Ectodermal cell (in vitro differentiated cells): ENCODE results near the gene GBF1.
A peak's percentile ranks its signal among the peaks of the same experiment; 100 is the strongest.

Source experiments
- H3K27ac ChIP-seq: 2 replicates; pipeline ENCODE4 v1.7.0; 2013; ENCODE audit warnings: mild to moderate bottlenecking, low read depth, low read length; ENCODE audit not compliant: insufficient read depth, poor library complexity, severe bottlenecking
- H3K27me3 ChIP-seq: 2 replicates; pipeline ENCODE4 v1.7.0; 2013; ENCODE audit warnings: mild to moderate bottlenecking, low read length; ENCODE audit not compliant: insufficient read depth, control insufficient read depth, poor library complexity, severe bottlenecking
- H3K36me3 ChIP-seq: one replicate; pipeline ENCODE4 v1.7.0; 2013; ENCODE audit warnings: low read length; ENCODE audit not compliant: control insufficient read depth, insufficient read depth
- H3K4me1 ChIP-seq: one replicate; pipeline ENCODE4 v1.7.0; 2013; ENCODE audit warnings: low read length; ENCODE audit not compliant: control insufficient read depth, insufficient read depth
- H3K4me3 ChIP-seq: 2 replicates; pipeline ENCODE4 v1.7.0; 2013; ENCODE audit warnings: low read depth, low read length, control low read depth; ENCODE audit not compliant: insufficient read depth
- H3K9me3 ChIP-seq: 2 replicates; pipeline ENCODE4 v1.7.0; 2013; ENCODE audit warnings: mild to moderate bottlenecking, low read length, moderate library complexity; ENCODE audit not compliant: control insufficient read depth
- WGBS, 2 experiments: methylation state at CpG; one replicate each; pipeline ENCODE4 v1.1.7; 2013; ENCODE audit warnings: missing lambda C conversion rate in 2 of 2; 5-methylcytosine and 5-hydroxymethylcytosine counted together

The GBF1 gene

GRCh38 chr10:102420181-102420713 lies 174.9 kb downstream of the GBF1 start:
- Histone ChIP-seq H3K27me3 (peaks cover 21% of the 10 kb centered on the region), H3K9me3 (no peaks in the 10 kb centered on the region), H3K4me3 (peak overlapping the region; percentile 89), H3K27ac (peak overlapping the region; percentile 38), H3K4me1 (peaks cover 37% of the 10 kb centered on the region), H3K36me3 (peaks cover 11% of the 10 kb centered on the region)
- 1 to 2% methylated on average over 21 of the region's 21 CpGs for WGBS, 2 experiments

DNA sequence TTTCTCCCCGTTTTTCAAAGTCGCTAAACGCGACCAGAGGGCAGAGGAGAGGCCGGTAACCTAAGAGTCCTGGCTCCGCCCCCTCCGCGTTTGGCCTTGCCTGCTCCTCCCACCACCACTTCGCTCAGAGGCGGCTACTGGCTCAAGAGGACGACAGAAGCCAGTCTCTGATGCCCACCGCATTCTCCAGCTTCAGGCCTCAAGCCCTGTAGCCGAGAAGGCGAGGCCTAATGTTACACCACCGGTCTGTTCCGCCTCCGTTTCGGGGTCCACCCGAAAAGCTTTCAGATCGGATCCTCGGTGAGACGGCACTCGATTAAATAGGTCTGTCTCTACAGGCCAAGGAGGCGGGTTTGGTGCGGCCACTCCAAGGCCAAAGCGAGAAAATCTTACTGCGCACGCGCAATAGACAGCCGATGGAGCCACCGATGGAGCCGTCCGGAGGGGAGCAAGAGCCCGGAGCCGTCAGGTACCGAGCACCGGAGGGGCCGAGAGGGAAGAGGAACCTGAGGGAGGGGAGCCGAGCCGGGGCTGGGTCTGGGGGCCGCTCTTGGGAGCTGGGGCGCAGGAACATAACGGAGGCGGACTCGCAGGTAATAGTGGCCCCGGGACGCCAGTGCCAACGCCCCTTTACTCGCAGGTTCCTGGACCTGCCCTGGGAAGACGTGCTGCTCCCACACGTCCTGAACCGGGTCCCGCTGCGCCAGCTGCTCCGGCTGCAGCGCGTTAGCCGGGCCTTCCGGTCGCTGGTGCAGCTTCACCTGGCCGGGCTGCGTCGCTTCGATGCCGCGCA lies 175.6 kb downstream of the GBF1 start, which contains the start of gene FBXL15:
Gene FBXL15, plus strand, starts transcription at position 123 of the 793 bp plus-strand sequence. Its CDS starts 294 bp downstream, at position 417.
- Histone ChIP-seq H3K9me3 (no peaks in the 10 kb centered on the region), H3K4me1 (peaks cover 31% of the 10 kb centered on the region), H3K27ac (peak within 1 kb of the TSS; percentile 38), H3K27me3 (peaks cover 21% of the 10 kb centered on the region), H3K4me3 (peak within 1 kb of the TSS; percentile 89), H3K36me3 (peaks cover 11% of the 10 kb centered on the region)
- WGBS, 2 experiments = 0% methylated on average over 66 of the region's 66 CpGs

- 0 to 1% methylated on average over 14 of the region's 14 CpGs for WGBS, 2 experiments
- Histone ChIP-seq H3K4me1 (peaks cover 29% of the 10 kb centered on the region), H3K4me3 (peak overlapping the region; percentile 89), H3K36me3 (peaks cover 11% of the 10 kb centered on the region), H3K27me3 (peaks cover 21% of the 10 kb centered on the region), H3K9me3 (no peaks in the 10 kb centered on the region), H3K27ac (no peak overlapping the region)
Observed at GRCh38 chr10:102421507-102421756, 176.1 kb downstream of the GBF1 start.

GRCh38 chr10:102421757-102422512 lies 176.6 kb downstream of the GBF1 start:
- Histone ChIP-seq H3K4me3 (peak overlapping the region; percentile 89), H3K27me3 (peaks cover 21% of the 10 kb centered on the region), H3K36me3 (peaks cover 11% of the 10 kb centered on the region), H3K4me1 (peaks cover 29% of the 10 kb centered on the region), H3K27ac (no peak overlapping the region), H3K9me3 (no peaks in the 10 kb centered on the region)
- 4 to 5% methylated on average over 62 of the region's 62 CpGs for WGBS, 2 experiments

GRCh38 chr10:102422545-102423129 lies 177.3 kb downstream of the GBF1 start:
- Histone ChIP-seq H3K27me3 (peaks cover 21% of the 10 kb centered on the region), H3K9me3 (no peaks in the 10 kb centered on the region), H3K27ac (no peak overlapping the region), H3K36me3 (peaks cover 11% of the 10 kb centered on the region), H3K4me1 (peaks cover 29% of the 10 kb centered on the region), H3K4me3 (no peak overlapping the region)
- 22 to 23% methylated on average over 28 of the region's 28 CpGs for WGBS, 2 experiments

GRCh38 chr10:102423372-102423968 lies 178.1 kb downstream of the GBF1 start:
- peaks cover 16% of the 10 kb centered on the region for H3K27me3 ChIP-seq
- H3K36me3 ChIP-seq = peaks cover 11% of the 10 kb centered on the region
- H3K4me1 ChIP-seq = peaks cover 22% of the 10 kb centered on the region
- no peaks in the 10 kb centered on the region for H3K9me3 ChIP-seq
- WGBS, 2 experiments = 93 to 95% methylated on average over 13 of the region's 13 CpGs
- H3K27ac ChIP-seq = no peak overlapping the region
- no peak overlapping the region for H3K4me3 ChIP-seq

GRCh38 chr10:102424145-102424544 lies 178.8 kb downstream of the GBF1 start:
- Histone ChIP-seq H3K4me3 (no peak overlapping the region), H3K27ac (no peak overlapping the region), H3K9me3 (no peaks in the 10 kb centered on the region), H3K4me1 (peaks cover 17% of the 10 kb centered on the region), H3K27me3 (peaks cover 14% of the 10 kb centered on the region), H3K36me3 (peaks cover 11% of the 10 kb centered on the region)
- WGBS, 2 experiments = 89 to 90% methylated on average over 9 of the region's 9 CpGs

DNA sequence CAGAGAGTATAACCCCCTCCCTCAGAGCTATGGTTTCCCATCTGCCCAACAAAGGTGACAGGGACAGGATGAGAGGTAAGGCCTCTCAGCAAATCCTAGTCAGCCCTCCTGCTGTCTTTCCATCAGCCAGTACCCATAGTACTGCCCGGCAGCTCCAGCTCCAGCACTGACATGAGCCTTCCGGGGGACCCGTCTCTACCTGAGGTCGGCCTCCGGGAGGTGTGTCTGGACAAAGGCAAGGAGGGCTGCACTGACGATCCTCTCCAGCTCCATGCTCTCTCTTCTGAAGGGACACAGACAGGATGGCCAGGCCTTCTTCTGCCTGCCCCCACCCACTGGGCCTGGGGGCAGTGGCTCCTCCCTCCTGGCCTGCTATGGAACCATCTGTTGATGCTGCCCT lies 179.6 kb downstream of the GBF1 start:
- Histone ChIP-seq H3K27me3 (peaks cover 14% of the 10 kb centered on the region), H3K27ac (no peak overlapping the region), H3K4me1 (peaks cover 15% of the 10 kb centered on the region), H3K9me3 (no peaks in the 10 kb centered on the region), H3K4me3 (no peak overlapping the region), H3K36me3 (peaks cover 11% of the 10 kb centered on the region)
- WGBS, 2 experiments = 90 to 92% methylated on average over 6 of the region's 6 CpGs

- no peak overlapping the region for H3K4me3 ChIP-seq
- H3K27me3 ChIP-seq = peaks cover 14% of the 10 kb centered on the region
- H3K27ac ChIP-seq = no peak overlapping the region
- peaks cover 10% of the 10 kb centered on the region for H3K4me1 ChIP-seq
- WGBS, 2 experiments = 71 to 74% methylated on average over 1 of the region's 1 CpG
- peaks cover 11% of the 10 kb centered on the region for H3K36me3 ChIP-seq
- no peaks in the 10 kb centered on the region for H3K9me3 ChIP-seq
Observed at GRCh38 chr10:102425444-102425843, 180.1 kb downstream of the GBF1 start.
